IMR-90 (cell line): ENCODE results near the gene NFYB. TPM values are rescaled to one million over a fixed set of nuclear protein-coding genes. Genes with fewer than 3 reads are reported as not detected.

Source experiments
- ATAC-seq: fragments of 200-7000 bp; cut with Tn5 transposase; 2 replicates; pipeline ENCODE4 v1.9.1; 2020; ENCODE audit warnings: low read depth, mild to moderate bottlenecking, moderate library complexity
- BruUV-seq: library from RNA; stranded (reverse); fragments of 400-500 nt; replicated peaks from 2 replicates; lab custom pipeline; 2021; lab: Mats Ljungman, UMichigan
- CTCF ChIA-PET: fragments of 300-600 bp; formaldehyde crosslinking; extraction: SDS; loops from one replicate; lab custom pipeline; 2021; ENCODE audit warnings: antibody characterized with exemption; lab: Yijun Ruan, JAX
- POLR2A ChIA-PET: fragments of 300-600 bp; sonication (Branson Sonifier 250); formaldehyde crosslinking; loops from one replicate; lab custom pipeline; 2022; ENCODE audit warnings: antibody characterized with exemption; ENCODE audit not compliant: unreplicated experiment; lab: Charles Lee
- DNase-seq: peaks from one replicate; pipeline ENCODE4 v3.0.0; 2013
- H2AFZ ChIP-seq: replicated peaks from 2 replicates; pipeline ENCODE3; 2013; ENCODE audit warnings: low read length, mild to moderate bottlenecking; ENCODE audit not compliant: poor library complexity
- H2AK5ac ChIP-seq: 2 replicates; pipeline ENCODE4 v1.6.1; 2013; ENCODE audit warnings: low read depth, low read length, inconsistent platforms
- H2AK9ac ChIP-seq: replicated peaks from 2 replicates; pipeline ENCODE3; 2013; ENCODE audit warnings: mild to moderate bottlenecking, low read depth, low read length, moderate library complexity; ENCODE audit not compliant: poor library complexity
- H2BK120ac ChIP-seq: 2 replicates; pipeline ENCODE4 v1.6.1; 2013; ENCODE audit warnings: low read depth, low read length, inconsistent platforms
- H2BK15ac ChIP-seq: 3 replicates; pipeline ENCODE4 v1.6.1; 2013; ENCODE audit warnings: low read depth, low read length, inconsistent platforms
- H2BK20ac ChIP-seq: 2 replicates; pipeline ENCODE4 v1.6.1; 2013; ENCODE audit warnings: low read depth, mild to moderate bottlenecking, inconsistent platforms, low read length, moderate library complexity
- H2BK5ac ChIP-seq: 2 replicates; pipeline ENCODE4 v1.6.1; 2013; ENCODE audit warnings: mild to moderate bottlenecking, low read depth, low read length, inconsistent platforms; ENCODE audit not compliant: poor library complexity, severe bottlenecking
- H3K14ac ChIP-seq: replicated peaks from 2 replicates; pipeline ENCODE4 v1.6.1; 2013; ENCODE audit warnings: low read depth, low read length, inconsistent platforms
- H3K18ac ChIP-seq: 2 replicates; pipeline ENCODE4 v1.6.1; 2013; ENCODE audit warnings: low read depth, low read length, control low read depth
- H3K23ac ChIP-seq: 2 replicates; pipeline ENCODE4 v1.6.1; 2013; ENCODE audit warnings: low read depth, low read length, inconsistent platforms
- H3K27ac ChIP-seq: 2 replicates; pipeline ENCODE4 v1.5.1; 2013; ENCODE audit warnings: mild to moderate bottlenecking, control low read depth, low read length; ENCODE audit not compliant: insufficient read depth
- H3K27me3 ChIP-seq: 2 replicates; pipeline ENCODE4 v1.6.1; 2013; ENCODE audit warnings: low read length; ENCODE audit not compliant: control insufficient read depth, insufficient read depth
- H3K36me3 ChIP-seq: 2 replicates; pipeline ENCODE4 v1.6.1; 2013; ENCODE audit warnings: low read length, mixed read lengths; ENCODE audit not compliant: control insufficient read depth, insufficient read depth
- H3K4ac ChIP-seq: 2 replicates; pipeline ENCODE4 v1.6.1; 2013; ENCODE audit warnings: low read depth, low read length, inconsistent platforms
- H3K4me1 ChIP-seq: 2 replicates; pipeline ENCODE4 v1.6.1; 2013; ENCODE audit warnings: low read length, mixed read lengths; ENCODE audit not compliant: control insufficient read depth, insufficient read depth
- H3K4me2 ChIP-seq: 2 replicates; pipeline ENCODE4 v1.6.1; 2013; ENCODE audit warnings: low read depth, mild to moderate bottlenecking, control low read depth, low read length, moderate library complexity
- H3K4me3 ChIP-seq: 2 replicates; pipeline ENCODE4 v1.5.1; 2013; ENCODE audit warnings: low read depth, mild to moderate bottlenecking, control low read depth, low read length, moderate library complexity; ENCODE audit not compliant: insufficient read depth
- H3K56ac ChIP-seq: 2 replicates; pipeline ENCODE4 v1.6.1; 2013; ENCODE audit warnings: low read length, inconsistent platforms; ENCODE audit not compliant: insufficient read depth; ENCODE audit errors: extremely low read depth
- H3K79me1 ChIP-seq, 2 experiments: 2 replicates each; pipeline ENCODE4 v1.6.1; 2013; ENCODE audit warnings: low read length in 2 of 2, inconsistent platforms in 1 of 2, low read depth in 1 of 2
- H3K9ac ChIP-seq: 2 replicates; pipeline ENCODE4 v1.6.1; 2013; ENCODE audit warnings: low read depth, low read length, control low read depth
- H3K9me1 ChIP-seq: 2 replicates; pipeline ENCODE4 v1.6.1; 2013; ENCODE audit warnings: low read length, inconsistent platforms; ENCODE audit not compliant: insufficient read depth
- H3K9me3 ChIP-seq: 2 replicates; pipeline ENCODE4 v1.6.1; 2013; ENCODE audit warnings: low read length; ENCODE audit not compliant: control insufficient read depth, insufficient read depth
- H4K20me1 ChIP-seq: 2 replicates; pipeline ENCODE4 v1.6.1; 2013; ENCODE audit warnings: low read length, inconsistent platforms; ENCODE audit not compliant: insufficient read depth
- H4K5ac ChIP-seq: 2 replicates; pipeline ENCODE4 v1.6.1; 2013; ENCODE audit warnings: mild to moderate bottlenecking, low read depth, low read length, control low read depth
- H4K8ac ChIP-seq, 2 experiments: 2 replicates each; pipeline ENCODE4 v1.6.1; 2013; ENCODE audit warnings: low read depth in 2 of 2, low read length in 2 of 2, control low read depth in 1 of 2, inconsistent platforms in 1 of 2
- H4K91ac ChIP-seq: 2 replicates; pipeline ENCODE4 v1.6.1; 2013; ENCODE audit warnings: low read depth, low read length, inconsistent platforms; ENCODE audit not compliant: insufficient read depth
- CHD1 ChIP-seq: IDR thresholded peaks from 2 replicates; pipeline ENCODE4 v1.6.1; 2012; ENCODE audit warnings: low read depth, low read length, improper control_type of control experiment
- MXI1 ChIP-seq: IDR thresholded peaks from 2 replicates; pipeline ENCODE4 v1.6.1; 2012; ENCODE audit warnings: low read depth, mild to moderate bottlenecking, low read length, moderate library complexity, borderline replicate concordance
- dilution Hi-C: fragments of 300-500 bp; cut with HindIII; formaldehyde crosslinking; loops from one replicate; pipeline ENCODE4 v1.14.3; 2018; ENCODE audit warnings: low sequenced_read_pairs; ENCODE audit not compliant: unreplicated experiment
- in situ Hi-C: fragments of 300-500 bp; cut with MboI; formaldehyde crosslinking; loops from 3 replicates; pipeline ENCODE4 v1.14.3; 2019; ENCODE audit warnings: low sequenced_read_pairs, inconsistent platforms, mixed read lengths
- intact Hi-C: fragments of 100-400 bp; cut with micrococcal nuclease; formaldehyde crosslinking; loops from 2 replicates; pipeline ENCODE4 v1.10.0; 2022
- polyA plus RNA-seq, 3 experiments: library from polyadenylated mRNA; depleted of rRNA; stranded (reverse); fragments of >200 nt; gene quantifications; 2 replicates each; pipeline ENCODE4 v1.2.3, GENCODE V29; 2012; ENCODE audit warnings: low replicate concordance in 1 of 3
- total RNA-seq: library from RNA; depleted of rRNA; stranded (reverse); fragments of >200 nt; gene quantifications from 2 replicates; pipeline ENCODE4 v1.2.3, GENCODE V29; 2012
- TF ChIP-seq, protein P1 (sequence below): fragments of 150-350 bp; IDR thresholded peaks from 2 replicates; pipeline ENCODE4 v1.6.1; 2017; ENCODE audit warnings: mild to moderate bottlenecking, antibody characterized with exemption, low read length, low read depth
- TF ChIP-seq, protein P2 (sequence below): fragments of 150-350 bp; IDR thresholded peaks from 2 replicates; pipeline ENCODE4 v1.6.1; 2016; ENCODE audit warnings: low read depth, mild to moderate bottlenecking, low read length, moderate library complexity, borderline replicate concordance

Gene NFYB
- total and polyA plus RNA-seq, 2 of the 4 experiments (the other 2 are of a cell fraction) = 22.2 to 28.4 TPM

DNA sequence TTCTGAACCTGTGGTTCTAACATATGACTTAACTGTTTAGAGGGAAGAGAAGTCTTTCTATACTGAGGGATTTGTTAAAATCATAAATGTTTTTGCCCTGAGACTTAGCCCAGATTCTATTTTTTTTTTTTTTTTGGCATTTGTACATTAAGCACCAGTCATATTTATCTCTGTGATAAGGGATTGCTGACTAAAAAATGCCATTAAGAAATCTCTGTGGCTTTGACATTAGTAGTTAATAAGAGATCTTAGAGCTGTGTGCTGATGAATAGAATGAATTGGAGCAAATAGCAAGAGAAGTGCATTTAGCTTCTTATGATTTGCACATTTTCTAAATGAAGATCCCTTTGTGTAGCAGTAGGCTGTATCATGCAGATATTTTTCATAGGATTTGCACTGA lies 32.5 kb downstream of the NFYB start:
- Histone ChIP-seq H3K4me3 (no peak overlapping the region), H3K14ac (no peak overlapping the region), H4K5ac (no peak overlapping the region), H3K4me1 (no peaks in the 10 kb centered on the region), H2BK5ac (no peak overlapping the region), H2AK5ac (no peak overlapping the region), H2BK15ac (no peak overlapping the region), H3K9me1 (no peaks in the 10 kb centered on the region), H4K8ac (no peak overlapping the region), H3K9me3 (no peaks in the 10 kb centered on the region), H2BK120ac (no peak overlapping the region), H2AK9ac (no peak overlapping the region), H2BK20ac (no peak overlapping the region), H3K18ac (no peak overlapping the region), H4K20me1 (no peaks in the 10 kb centered on the region), H2AFZ (no peak overlapping the region), H3K4ac (no peak overlapping the region), H4K91ac (no peak overlapping the region), H3K27me3 (no peaks in the 10 kb centered on the region), H3K79me1 (peaks cover 0 to 5% of the 10 kb centered on the region in 2 experiments; a peak in 2 of 4 replicates), H3K56ac (no peak overlapping the region), H3K27ac (no peak overlapping the region), H3K9ac (no peak overlapping the region), H3K36me3 (peaks cover 6% of the 10 kb centered on the region), H3K4me2 (no peak overlapping the region), H3K23ac (no peak overlapping the region)
- POLR2A ChIA-PET = no interaction called here
- dilution Hi-C loops = no loop called here
- CTCF ChIA-PET = interaction anchor here (0.7 to 1.1 kb wide), 2 partner anchors 20 to 499 kb away, joined by 3 to 4 read pairs; no protein-coding TSS in a partner anchor
- no TSS peak for BruUV-seq
- intact Hi-C loops = no loop called here
- in situ Hi-C loops = loop anchor here (10.0 kb wide), 1 partner anchor 221 kb away; no protein-coding TSS in a partner anchor
- ATAC-seq (no peak), DNase-seq (no peak)
- TF ChIP-seq, protein P1, sequence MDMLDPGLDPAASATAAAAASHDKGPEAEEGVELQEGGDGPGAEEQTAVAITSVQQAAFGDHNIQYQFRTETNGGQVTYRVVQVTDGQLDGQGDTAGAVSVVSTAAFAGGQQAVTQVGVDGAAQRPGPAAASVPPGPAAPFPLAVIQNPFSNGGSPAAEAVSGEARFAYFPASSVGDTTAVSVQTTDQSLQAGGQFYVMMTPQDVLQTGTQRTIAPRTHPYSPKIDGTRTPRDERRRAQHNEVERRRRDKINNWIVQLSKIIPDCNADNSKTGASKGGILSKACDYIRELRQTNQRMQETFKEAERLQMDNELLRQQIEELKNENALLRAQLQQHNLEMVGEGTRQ = no peak
- no peak for TF ChIP-seq MXI1
- TF ChIP-seq, protein P2, sequence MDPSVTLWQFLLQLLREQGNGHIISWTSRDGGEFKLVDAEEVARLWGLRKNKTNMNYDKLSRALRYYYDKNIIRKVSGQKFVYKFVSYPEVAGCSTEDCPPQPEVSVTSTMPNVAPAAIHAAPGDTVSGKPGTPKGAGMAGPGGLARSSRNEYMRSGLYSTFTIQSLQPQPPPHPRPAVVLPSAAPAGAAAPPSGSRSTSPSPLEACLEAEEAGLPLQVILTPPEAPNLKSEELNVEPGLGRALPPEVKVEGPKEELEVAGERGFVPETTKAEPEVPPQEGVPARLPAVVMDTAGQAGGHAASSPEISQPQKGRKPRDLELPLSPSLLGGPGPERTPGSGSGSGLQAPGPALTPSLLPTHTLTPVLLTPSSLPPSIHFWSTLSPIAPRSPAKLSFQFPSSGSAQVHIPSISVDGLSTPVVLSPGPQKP = no peak
- no peak for TF ChIP-seq CHD1
